NCI-H345 treated with DMSO at 0.1 percent for 48 hours (cell line): Measurements from ENCODE around the gene MAML3.
"Not testable (repeated sequence)": the region's sequence is repeated elsewhere in the genome, so short reads cannot be mapped to it uniquely, and the experiment has no call there.

Experiments used
- DNase-seq: peaks from one replicate; lab custom pipeline; 2025; ENCODE audit not compliant: unreplicated experiment; lab: John Stamatoyannopoulos, UW

MAML3 gene

DNA sequence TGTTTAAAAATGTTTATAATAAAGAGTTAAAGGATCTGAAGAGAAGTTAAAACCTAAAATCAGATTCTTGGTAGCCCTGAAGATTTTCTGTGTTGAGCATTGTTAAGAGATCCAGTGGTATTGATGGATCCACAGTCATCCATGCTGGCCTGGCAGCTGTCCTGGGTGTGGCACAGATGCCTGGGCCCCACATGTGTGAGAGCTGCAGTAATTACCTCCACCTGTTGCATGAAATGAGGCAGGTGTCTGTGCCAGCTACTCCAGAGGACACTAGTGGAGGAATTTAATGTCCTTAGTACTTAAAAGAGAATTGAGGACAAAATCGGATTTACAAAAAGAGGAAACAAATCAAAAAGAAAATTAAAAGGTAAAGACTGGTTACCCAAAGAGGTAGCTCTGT lies 444.3 kb downstream of the MAML3 start:
- DNase-seq: no peak

DNA sequence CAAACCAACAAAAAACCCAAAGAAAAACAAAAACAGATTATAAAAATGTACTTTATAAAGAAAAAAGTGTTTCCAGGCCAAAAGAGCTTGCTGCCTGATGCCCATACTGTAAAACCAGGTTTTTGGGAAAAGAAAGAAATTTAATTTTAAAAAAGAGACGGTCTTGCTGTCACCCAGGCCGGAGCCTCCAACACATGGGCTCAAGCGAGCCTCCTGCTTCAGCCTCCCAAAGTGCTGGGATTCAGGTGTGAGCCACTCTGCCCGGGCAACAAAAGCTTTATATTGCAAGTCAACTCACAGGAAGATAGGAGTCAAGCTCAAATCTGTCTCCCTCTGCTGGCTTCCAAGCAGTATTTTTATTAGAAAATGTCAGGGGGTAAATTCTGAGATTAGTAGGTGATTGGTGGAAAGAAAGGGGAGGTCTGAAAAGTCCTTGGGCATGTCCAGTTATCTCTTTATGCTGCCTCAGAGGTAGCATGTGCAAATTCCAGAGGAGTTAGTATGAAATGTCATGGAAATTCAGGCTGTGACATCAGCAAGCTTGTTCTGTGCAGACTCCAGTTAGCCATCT lies 449.0 kb downstream of the MAML3 start:
- no peak for DNase-seq

DNA sequence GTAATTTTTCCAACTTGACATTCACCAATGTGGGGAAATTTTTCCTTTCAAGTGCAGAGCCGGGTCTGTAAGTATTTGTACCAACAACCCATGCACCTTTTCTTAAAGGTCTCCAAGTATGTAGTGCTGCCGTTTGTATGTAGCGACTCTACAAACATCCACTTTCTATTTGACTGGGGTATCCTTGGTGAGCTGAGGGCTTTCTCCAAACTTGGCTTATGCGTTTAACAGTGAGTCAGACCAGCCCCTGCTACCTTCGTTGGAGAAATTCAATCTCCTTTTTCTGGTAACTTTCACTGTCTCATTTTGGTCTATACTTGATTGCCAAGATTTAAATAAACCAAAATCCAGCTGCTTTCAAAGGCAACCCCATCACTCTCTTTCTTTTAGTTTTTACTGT lies 453.4 kb downstream of the MAML3 start:
- no peak for DNase-seq

DNA sequence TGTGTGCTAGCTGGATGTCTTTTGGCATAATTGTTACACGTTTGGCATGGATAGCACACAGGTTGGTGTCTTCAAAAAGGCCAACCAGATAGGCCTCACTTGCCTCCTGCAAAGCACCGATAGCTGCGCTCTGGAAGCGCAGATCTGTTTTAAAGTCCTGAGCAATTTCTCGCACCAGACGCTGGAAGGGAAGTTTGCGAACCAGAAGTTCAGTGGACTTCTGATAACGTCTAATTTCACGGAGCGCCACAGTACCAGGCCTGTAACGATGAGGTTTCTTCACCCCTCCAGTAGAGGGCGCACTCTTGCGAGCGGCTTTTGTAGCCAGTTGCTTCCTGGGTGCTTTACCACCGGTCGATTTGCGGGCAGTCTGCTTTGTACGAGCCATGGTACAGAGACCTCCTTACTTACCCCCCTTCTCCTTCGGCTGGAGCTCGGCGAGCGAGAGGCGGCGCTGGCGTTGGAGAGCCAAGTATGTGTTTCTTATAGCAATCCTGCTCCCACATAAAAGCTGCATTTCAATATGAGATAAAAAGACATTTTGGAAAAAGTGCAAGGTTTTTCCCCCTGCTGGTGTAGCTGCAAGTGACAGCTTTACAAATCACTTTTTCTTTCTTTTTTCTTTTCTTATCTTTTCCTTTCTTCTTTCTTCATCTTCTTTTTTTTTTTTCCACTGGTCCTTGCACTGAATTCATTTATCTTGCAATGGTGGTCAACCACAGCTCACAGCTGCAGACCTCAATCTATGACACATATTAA lies 455.6 kb downstream of the MAML3 start:
- DNase-seq: not testable (repeated sequence)

DNA sequence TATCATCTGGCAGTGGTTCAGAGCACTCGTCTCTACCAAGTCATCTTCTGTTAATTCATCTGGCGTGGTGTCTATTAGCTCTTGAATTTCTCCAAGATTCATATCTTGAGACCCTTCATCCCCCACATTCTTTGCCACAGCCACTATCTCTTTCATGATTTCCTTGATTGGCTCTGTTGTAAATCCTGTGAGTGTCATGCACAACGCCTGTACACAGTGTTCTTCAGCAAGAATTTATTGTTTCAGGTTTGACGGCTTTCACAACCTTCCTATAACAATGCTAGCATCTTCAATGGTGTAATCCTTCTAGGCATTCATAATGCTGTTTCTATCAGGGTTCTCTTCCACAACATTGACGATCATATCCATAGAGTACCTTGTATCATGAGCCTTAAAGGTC lies 457.5 kb downstream of the MAML3 start:
- no peak for DNase-seq

DNA sequence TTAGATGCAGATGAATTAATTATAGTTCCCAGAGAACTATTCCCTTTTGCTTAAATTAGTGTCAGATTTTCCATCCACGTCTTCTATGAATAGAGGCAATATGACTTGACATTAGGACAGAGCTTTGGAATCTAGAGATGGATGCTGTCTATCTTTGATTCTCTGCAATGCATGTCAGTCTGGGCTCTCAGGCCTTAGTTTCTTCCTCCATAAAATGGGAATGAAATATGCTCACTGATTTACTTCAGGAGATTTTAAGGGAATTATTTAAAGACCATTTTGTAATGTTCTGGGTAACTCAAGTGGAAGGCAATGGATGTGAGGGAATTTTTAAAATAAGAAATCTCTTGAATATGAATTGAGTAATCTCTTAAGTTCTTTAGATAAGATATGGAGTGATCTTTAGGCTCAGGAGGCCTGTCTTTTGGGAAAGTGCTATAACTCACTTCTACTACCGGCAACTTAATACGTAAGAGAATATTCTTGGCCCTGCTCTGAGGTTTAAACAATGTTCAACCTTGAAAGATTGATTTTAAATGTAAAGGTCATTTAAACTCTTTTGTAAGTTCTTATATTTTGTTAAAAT lies 459.4 kb downstream of the MAML3 start:
- no peak for DNase-seq

DNA sequence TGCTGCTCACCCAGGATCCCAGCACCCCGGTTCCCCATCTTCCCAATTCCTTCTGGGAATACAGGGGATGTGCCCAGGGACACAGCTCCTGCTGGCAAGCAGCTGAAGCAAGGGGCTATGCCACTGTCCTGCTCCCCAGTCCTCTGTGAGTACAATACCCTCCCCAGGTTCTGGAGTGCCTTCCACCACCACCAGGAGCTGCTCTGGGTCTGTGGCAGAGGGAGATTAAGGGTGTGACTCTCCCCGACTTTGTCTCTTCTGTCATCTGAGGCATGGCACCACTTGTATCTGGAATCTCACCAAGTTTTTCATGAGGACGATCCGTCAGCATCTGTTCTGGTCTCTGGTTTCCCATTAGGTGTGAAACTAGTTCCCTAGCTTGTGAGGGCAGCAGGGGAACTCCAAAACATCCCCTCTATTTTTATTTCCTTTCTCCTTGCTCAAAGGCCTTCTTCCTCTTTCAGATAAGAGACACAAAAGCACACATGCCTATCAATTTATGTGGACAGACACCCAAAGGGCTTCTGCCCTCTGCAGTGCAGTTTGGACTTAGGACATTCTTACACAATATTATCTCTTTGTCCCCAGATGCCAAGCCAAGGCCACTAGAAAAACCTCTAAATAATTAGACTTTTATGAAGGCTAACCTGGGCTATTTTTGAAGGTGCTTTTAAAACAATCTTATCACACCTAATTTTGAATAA lies 461.5 kb downstream of the MAML3 start:
- DNase-seq: no peak

DNA sequence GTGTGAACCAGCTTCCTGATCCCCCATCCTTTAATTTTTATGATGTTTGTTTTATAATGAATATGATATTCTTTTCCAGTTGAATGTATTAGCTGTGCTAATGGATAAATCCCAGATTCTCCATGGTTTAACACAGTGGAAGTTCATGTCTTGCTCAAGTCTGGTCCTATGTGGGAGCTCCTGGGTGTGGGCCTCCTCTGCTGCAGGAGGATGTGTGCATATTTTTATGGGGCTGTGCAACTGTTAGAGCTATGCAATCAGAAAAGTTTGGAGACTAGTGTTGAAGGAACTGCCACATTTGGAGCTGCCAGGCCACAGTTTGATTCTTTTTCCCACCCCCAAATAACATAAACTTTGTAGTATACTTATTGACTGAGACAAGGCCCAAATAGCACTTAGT lies 463.6 kb downstream of the MAML3 start:
- DNase-seq: no peak

DNA sequence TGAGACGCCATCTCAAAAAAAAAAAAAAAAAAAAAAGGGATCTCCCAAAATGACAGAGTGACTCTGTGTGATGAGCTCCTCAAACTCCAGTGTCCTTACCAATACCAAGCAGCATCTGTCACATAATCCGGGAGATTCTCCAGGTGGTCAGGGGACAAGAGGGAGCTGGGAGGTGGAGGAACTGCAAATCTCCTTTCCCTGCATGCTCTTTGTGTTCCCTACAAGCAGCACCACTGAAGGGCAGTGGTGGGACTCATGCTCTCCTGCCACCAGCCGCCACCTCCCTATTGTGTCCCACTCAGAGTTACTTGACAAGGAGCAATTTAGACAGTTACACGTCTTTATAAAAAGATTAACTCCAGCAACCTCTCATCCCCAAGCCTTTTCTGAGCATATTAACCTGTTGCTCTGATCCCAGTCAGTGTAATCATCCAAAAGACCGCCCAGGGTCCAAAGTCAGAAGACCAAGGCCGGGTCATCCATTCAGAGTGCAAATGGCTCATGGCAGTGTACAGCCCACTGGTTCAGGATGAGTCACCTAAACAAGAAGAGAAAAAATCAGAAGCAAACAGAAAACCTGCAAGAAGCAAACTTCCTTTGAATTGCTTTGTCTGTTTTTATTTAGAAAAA lies 464.8 kb downstream of the MAML3 start:
- no peak for DNase-seq

DNA sequence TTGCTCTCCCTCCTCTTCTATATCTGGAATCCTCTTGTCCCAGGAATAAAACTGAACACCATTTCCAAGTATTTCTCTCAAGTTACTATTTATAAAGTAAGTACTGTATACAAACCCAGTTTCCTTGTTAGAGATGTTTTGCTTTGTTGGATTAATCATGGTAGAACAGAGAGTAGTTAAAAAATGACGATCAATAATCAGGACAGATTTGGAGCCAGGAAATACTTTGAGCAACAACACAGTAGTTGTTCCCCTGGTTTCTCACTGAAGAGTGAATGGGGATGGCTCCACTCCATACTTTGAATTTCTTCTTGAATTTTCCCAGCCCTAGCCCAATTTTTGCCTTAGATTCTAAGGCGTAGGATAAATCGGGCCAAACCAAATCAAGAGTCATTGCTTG lies 467.0 kb downstream of the MAML3 start:
- no peak for DNase-seq

DNA sequence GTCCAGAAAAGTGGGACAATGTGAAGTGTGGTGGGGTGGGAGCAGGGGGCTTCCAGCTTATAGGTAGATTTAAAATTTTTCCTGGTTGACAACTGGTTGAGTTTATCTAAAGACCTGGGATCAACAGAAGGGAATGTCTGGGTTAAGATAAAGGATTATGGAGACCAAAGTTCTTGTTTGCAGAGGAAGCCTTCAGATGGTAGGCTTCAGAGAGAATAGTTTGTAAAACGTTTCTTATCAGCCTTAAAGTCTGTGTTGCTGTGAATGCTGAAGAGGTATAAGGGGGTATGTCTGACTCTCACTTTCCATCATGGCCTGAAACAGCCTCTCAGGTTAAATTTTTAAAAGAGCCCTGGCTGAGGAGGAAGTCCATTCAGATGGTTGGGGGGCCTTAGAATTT lies 467.9 kb downstream of the MAML3 start:
- no peak for DNase-seq

DNA sequence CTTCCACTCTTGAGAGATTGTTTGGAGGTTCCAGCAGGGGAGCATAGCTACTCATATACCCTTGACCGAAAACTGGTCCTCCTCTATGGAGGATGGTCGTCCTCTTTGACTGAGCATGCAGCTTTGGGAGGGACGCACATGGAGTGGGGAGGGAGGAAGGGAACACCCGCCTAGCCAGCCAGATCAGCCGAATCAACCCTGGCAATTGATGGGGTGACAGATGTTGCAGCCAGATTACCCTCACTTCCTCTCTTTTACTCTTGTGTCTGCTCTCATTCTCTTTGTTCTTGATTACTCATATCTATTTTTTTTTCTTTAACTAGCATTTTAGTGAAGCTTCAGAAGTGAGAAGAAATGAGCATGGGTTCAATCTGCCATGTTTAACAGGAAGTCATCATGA lies 468.8 kb downstream of the MAML3 start:
- DNase-seq: no peak

DNA sequence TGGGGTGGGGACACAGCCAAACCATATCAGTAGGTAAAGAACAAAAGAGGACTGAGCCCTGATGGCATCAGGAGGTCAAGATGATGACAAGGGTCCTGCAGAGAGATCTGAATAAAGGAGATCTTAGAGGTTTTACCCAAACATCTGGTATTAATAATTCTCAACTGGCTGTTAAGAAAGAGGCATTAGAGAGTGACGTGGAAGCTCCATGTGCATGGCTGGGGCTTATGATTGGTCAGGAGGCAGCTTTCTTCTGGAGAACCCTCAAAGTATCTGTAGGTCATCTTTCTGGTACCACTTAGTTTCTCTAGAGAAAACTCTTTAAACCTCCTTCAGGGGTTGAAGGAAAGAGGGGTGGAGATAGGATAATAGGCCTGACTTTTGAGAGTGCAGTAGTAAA lies 469.6 kb downstream of the MAML3 start:
- no peak for DNase-seq

DNA sequence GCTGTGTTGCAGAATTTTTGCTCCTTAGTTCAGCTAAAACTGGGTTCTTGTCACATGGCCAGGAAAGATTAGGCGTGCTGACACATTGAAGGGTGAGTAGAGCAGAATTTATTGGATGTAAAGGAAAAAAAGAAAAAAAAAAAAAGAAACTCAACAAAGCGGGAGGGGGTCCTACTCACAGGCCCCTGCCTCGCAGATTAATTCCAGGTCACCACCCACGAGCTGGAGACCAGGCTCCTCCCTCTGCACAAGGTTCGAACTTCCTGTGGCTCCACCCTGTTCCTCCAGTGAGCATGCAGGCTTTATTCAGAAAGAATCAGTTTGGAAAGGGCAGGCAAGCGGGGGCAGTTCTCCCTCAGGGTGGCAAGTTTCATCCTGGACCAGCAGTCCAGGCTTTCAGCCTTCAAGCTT lies 471.2 kb downstream of the MAML3 start:
- DNase-seq: no peak

DNA sequence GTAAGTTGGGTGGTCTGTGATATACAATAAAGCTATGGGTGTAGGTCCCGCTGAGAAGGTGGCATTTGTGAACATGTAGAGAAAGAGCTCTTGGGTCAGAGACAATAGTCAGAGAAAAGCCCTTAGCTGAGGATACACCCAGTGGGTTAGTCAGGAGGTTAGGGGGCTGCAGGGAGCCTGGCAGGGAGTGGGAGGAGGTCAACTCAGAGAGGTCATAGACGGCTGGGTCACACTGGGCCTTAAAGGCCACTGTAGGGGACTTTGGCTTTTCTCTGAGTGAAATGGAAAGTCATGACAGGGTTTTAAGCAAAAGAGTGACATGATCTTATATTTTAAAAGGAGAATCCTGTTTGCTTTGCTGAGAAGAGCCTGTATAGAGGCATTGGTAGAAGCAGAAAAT lies 471.7 kb downstream of the MAML3 start:
- no peak for DNase-seq

DNA sequence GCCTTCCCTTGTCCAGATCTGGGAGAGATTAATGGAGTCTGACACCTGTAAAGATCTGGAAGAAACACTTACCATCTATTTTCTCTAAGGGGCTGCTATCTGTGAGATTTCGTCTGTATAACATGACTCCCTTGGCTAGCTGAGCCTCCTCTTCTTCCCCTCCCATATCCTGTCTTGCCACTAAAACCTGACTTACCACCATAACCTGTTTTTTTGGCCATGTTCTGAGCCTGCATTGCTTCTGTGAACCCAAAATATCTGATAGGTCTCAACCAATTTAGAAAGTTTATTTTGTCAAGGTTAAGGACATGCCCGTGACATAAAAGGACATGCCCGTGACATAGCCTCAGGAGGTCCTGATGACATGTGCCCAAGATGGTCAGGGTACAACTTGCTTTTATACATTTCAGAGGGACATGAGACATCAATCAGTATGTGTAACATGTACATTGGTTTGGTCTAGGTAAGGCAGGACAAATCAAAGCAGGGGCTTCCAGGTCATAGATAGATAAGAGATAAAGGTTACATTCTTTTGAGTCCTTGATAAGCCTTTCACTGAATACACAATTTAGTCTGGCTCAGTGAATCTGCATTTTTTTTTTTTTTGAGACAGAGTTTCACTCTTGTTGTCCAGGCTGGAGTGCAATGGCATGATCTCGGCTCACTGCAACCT lies 476.9 kb downstream of the MAML3 start:
- DNase-seq: no peak

DNA sequence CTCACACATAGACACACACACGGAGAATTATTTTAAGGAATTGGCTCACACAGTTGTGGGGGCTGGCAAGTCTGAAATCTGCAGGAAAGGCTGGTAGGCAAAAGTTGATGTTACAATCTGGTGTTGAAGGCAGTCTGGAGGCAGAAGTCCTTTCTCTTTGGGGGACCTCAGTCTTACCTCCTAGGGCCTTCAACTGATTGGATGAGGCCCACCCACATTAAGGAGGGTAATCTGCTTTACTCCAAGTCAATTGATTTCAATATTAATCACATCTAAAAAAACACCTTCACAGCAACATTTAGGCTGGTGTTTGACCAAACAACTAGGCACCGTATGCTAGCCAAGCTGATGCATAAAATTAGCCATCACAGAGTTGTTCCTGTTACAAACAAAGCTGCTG lies 477.6 kb downstream of the MAML3 start:
- no peak for DNase-seq

DNA sequence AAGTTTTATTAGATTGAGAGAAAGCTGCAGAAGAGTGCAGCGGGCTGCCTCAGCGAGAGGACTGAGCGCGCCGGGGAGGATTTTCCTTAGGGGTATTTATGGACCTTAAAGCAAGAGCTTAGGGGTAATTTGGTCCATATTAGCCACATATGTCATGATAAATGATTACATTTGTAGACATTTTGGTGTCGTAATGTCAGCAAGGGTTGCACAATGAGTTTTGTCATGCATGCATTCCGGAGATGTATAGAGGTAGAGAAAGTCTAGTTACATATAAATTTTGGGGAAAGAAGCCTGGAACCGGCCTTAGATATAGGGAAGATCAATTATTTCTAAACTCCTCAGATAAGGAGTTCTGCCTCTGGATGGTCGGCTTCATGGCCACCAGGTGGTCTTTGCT lies 478.3 kb downstream of the MAML3 start:
- DNase-seq: no peak

DNA sequence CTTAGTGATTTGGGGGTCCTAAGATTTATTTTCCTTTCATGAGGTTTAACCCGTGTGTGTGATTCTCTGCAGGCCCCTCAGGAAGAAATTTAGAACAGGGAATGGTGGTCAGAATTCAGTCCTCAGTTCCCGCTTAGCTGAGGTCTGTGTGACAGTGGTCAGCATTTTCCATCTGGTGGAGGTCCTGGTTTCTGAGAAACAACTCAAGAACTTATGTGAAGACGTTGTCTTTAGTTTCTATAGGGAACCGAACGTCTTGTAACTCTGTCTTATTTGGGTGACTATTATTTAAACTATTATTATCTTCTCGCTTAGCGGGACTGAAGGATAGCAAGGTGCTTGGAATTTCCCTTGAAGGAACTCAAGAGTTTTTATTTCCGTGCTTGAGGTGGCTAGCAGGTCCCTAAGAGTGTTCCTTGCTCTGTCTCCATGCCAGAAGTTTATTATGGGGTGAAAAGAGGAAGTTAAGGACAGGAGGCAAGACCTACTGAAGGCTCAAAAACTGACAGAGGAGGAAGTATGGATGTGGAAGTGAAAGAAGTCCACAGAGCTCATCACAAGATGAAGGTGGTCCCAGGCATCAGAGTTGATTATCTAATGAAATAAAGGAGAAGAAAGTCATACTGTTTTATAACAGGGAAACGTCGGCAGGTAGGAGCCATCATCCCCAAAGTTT lies 479.0 kb downstream of the MAML3 start:
- DNase-seq: no peak

DNA sequence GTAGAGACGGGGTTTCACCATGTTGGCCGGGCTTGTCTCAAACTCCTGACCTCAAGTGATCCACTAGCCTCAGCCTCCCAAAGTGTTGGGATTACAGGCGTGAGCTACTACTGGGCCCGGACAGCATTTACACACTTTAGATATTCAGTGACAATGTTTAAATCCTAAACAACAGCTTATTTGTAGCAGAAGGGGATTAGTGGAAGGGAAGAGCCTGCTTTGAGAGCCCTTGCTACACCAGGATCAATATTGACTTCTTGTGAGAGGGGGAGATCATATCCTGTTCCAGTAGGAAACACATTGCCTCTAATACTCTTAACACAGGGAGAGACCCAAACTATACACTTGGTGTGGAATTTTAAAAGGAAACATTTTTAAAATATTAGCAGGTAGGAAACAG lies 481.3 kb downstream of the MAML3 start:
- DNase-seq: no peak

DNA sequence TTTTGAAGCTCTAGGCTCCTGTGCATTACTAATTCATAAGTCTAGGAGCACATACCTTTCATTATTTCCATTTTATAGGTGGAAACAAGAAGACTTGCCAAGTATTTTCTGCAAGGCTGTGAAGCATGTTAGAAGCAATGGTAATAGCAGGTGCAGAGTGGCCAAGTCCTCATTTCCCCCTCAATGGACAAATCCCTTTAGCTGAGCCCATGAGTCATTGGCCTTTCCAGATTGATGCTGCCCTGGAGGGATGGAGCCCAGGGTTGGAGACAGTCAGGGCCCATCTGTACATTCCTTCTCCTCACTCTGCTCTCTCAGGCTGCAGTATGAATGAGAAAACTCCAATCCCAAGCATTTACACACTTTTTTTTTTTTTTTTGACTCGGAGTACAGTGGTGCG lies 481.8 kb downstream of the MAML3 start:
- no peak for DNase-seq
